Measurements from ENCODE around the gene IFNA7.
A peak's percentile ranks its signal among the peaks of the same experiment; 100 is the strongest.
"Not testable (repeated sequence)": the region's sequence is repeated elsewhere in the genome, so short reads cannot be mapped to it uniquely, and the experiment has no call there.

IFNA7 gene

GRCh38 chr9:21207043-21207442 is 5.0 kb upstream of the IFNA7 start, which contains the start of gene IFNA10:
TSS of gene IFNA10 (minus strand) at chr9:21207143. CDS start at chr9:21207097, 46 bp downstream.
- not testable (repeated sequence) for H3K4me1 Mint-ChIP-seq, H3K36me3 Mint-ChIP-seq, H3K27ac Mint-ChIP-seq, ATAC-seq, H3K9me3 Mint-ChIP-seq, H3K4me3 Mint-ChIP-seq
- peaks cover 19% of the 10 kb centered on the region for H3K27me3 Mint-ChIP-seq

GRCh38 chr9:21205204-21205603 is 3.2 kb upstream of the IFNA7 start:
- H3K36me3 Mint-ChIP-seq, result no peaks in the 10 kb centered on the region
- H3K27ac Mint-ChIP-seq, result no peak overlapping the region
- H3K4me3 Mint-ChIP-seq, result no peak overlapping the region
- H3K9me3 Mint-ChIP-seq, result no peaks in the 10 kb centered on the region
- H3K4me1 Mint-ChIP-seq, result no peaks in the 10 kb centered on the region
- no peak for ATAC-seq
- H3K27me3 Mint-ChIP-seq, result peaks cover 26% of the 10 kb centered on the region

GRCh38 chr9:21194867-21195776 is 6.9 kb downstream of the IFNA7 start:
- peak; percentile 85 for ATAC-seq
- H3K4me3 Mint-ChIP-seq, result peak overlapping the region; percentile 29

GRCh38 chr9:21187487-21187886 is 14.5 kb downstream of the IFNA7 start, which contains the start of gene IFNA4:
TSS of gene IFNA4 (minus strand) at chr9:21187587. CDS start at chr9:21187531, 56 bp downstream.
- H3K27ac Mint-ChIP-seq, H3K36me3 Mint-ChIP-seq, H3K4me3 Mint-ChIP-seq, ATAC-seq, H3K9me3 Mint-ChIP-seq: not testable (repeated sequence)
- H3K27me3 Mint-ChIP-seq, result peaks cover 18% of the 10 kb centered on the region
- peaks cover 26% of the 10 kb centered on the region for H3K4me1 Mint-ChIP-seq

More at GRCh38 chr9:21194867-21195776, 6.9 kb downstream of the IFNA7 start:
- Mint-ChIP-seq H3K27me3 (peaks cover 22% of the 10 kb centered on the region), H3K4me1 (peaks cover 14% of the 10 kb centered on the region)
- not testable (repeated sequence) for H3K9me3 Mint-ChIP-seq, H3K36me3 Mint-ChIP-seq, H3K27ac Mint-ChIP-seq

GRCh38 chr9:21182810-21183736 is 18.9 kb downstream of the IFNA7 start:
- not testable (repeated sequence) for H3K27ac Mint-ChIP-seq

GRCh38 chr9:21174671-21175070 is 27.3 kb downstream of the IFNA7 start:
- H3K27ac Mint-ChIP-seq, result no peak overlapping the region
- H3K9me3 Mint-ChIP-seq, result no peaks in the 10 kb centered on the region
- H3K4me1 Mint-ChIP-seq, result no peaks in the 10 kb centered on the region
- no peaks in the 10 kb centered on the region for H3K36me3 Mint-ChIP-seq
- H3K27me3 Mint-ChIP-seq, result peaks cover 2% of the 10 kb centered on the region
- H3K4me3 Mint-ChIP-seq, result no peak overlapping the region
- no peak for ATAC-seq

More at GRCh38 chr9:21182810-21183736, 18.9 kb downstream of the IFNA7 start:
- H3K4me3 Mint-ChIP-seq, H3K36me3 Mint-ChIP-seq, H3K27me3 Mint-ChIP-seq, H3K9me3 Mint-ChIP-seq: not testable (repeated sequence)
- peaks cover 21% of the 10 kb centered on the region for H3K4me1 Mint-ChIP-seq
- peak; percentile 88 for ATAC-seq

- Mint-ChIP-seq H3K27ac (no peak overlapping the region), H3K36me3 (no peaks in the 10 kb centered on the region), H3K9me3 (no peaks in the 10 kb centered on the region), H3K27me3 (peaks cover 9% of the 10 kb centered on the region), H3K4me1 (no peaks in the 10 kb centered on the region), H3K4me3 (no peak overlapping the region)
- no peak for ATAC-seq
Observed at GRCh38 chr9:21172156-21172555, 29.8 kb downstream of the IFNA7 start.

- no peak overlapping the region for H3K4me3 Mint-ChIP-seq
- peaks cover 9% of the 10 kb centered on the region for H3K27me3 Mint-ChIP-seq
- no peak for ATAC-seq
- H3K27ac Mint-ChIP-seq, result no peak overlapping the region
- no peaks in the 10 kb centered on the region for H3K4me1 Mint-ChIP-seq
- no peaks in the 10 kb centered on the region for H3K36me3 Mint-ChIP-seq
- no peaks in the 10 kb centered on the region for H3K9me3 Mint-ChIP-seq
Observed at GRCh38 chr9:21171351-21171750, 30.7 kb downstream of the IFNA7 start.

GRCh38 chr9:21166560-21166959 is 35.4 kb downstream of the IFNA7 start, which contains the start of gene IFNA21:
TSS of gene IFNA21 (minus strand) at chr9:21166660. CDS start at chr9:21166612, 48 bp downstream.
- H3K9me3 Mint-ChIP-seq, H3K27me3 Mint-ChIP-seq, H3K4me3 Mint-ChIP-seq, H3K36me3 Mint-ChIP-seq, ATAC-seq, H3K4me1 Mint-ChIP-seq, H3K27ac Mint-ChIP-seq: not testable (repeated sequence)

GRCh38 chr9:21165516-21165915 is 36.5 kb downstream of the IFNA7 start:
- Mint-ChIP-seq H3K36me3 (no peaks in the 10 kb centered on the region), H3K27me3 (peaks cover 9% of the 10 kb centered on the region), H3K4me3 (no peak overlapping the region), H3K9me3 (no peaks in the 10 kb centered on the region), H3K4me1 (peaks cover 1% of the 10 kb centered on the region), H3K27ac (no peak overlapping the region)
- ATAC-seq, result no peak

GRCh38 chr9:21160178-21160577 is 41.8 kb downstream of the IFNA7 start:
- Mint-ChIP-seq H3K27me3 (no peaks in the 10 kb centered on the region), H3K9me3 (peaks cover 3% of the 10 kb centered on the region), H3K27ac (no peak overlapping the region), H3K4me1 (peaks cover 9% of the 10 kb centered on the region), H3K36me3 (no peaks in the 10 kb centered on the region), H3K4me3 (no peak overlapping the region)
- ATAC-seq, result no peak

- peaks cover 9% of the 10 kb centered on the region for H3K27me3 Mint-ChIP-seq
- peaks cover 8% of the 10 kb centered on the region for H3K4me1 Mint-ChIP-seq
- no peak for ATAC-seq
- H3K9me3 Mint-ChIP-seq, result peaks cover 3% of the 10 kb centered on the region
- no peaks in the 10 kb centered on the region for H3K36me3 Mint-ChIP-seq
- no peak overlapping the region for H3K27ac Mint-ChIP-seq
- H3K4me3 Mint-ChIP-seq, result no peak overlapping the region
Observed at GRCh38 chr9:21155501-21155900, 46.5 kb downstream of the IFNA7 start.

GRCh38 chr9:21154018-21154608 is 47.9 kb downstream of the IFNA7 start:
- Mint-ChIP-seq H3K4me3 (no peak overlapping the region), H3K4me1 (no peaks in the 10 kb centered on the region), H3K27me3 (peaks cover 12% of the 10 kb centered on the region), H3K9me3 (peaks cover 4% of the 10 kb centered on the region), H3K27ac (no peak overlapping the region), H3K36me3 (peaks cover under 1% of the 10 kb centered on the region)
- ATAC-seq, result no peak

- Mint-ChIP-seq H3K27ac (no peak overlapping the region), H3K4me3 (no peak overlapping the region), H3K36me3 (peaks cover 7% of the 10 kb centered on the region), H3K27me3 (peaks cover 12% of the 10 kb centered on the region), H3K9me3 (peaks cover 8% of the 10 kb centered on the region), H3K4me1 (no peaks in the 10 kb centered on the region)
- no peak for ATAC-seq
Observed at GRCh38 chr9:21153336-21154017, 48.5 kb downstream of the IFNA7 start.
